SU-DHL-6 (cell line): ENCODE measurements around the gene SUMO1.

Experiments used
- CTCF ChIP-seq: fragments of 200-600 bp; sonication (generic); IDR thresholded peaks from one replicate; pipeline ENCODE4 v1.5.1; 2017; ENCODE audit warnings: antibody characterized with exemption, mild to moderate bottlenecking, low read length, moderate library complexity; ENCODE audit not compliant: insufficient read depth, poor library complexity, severe bottlenecking
- EZH2phosphoT487 ChIP-seq: fragments of 200-600 bp; sonication (generic), shearing (Covaris generic); conservative IDR thresholded peaks from 2 replicates; pipeline ENCODE4 v1.6.1; 2018; ENCODE audit warnings: mild to moderate bottlenecking, antibody characterized with exemption, low read length, moderate library complexity, mixed read lengths

GRCh38 chr2:202164411-202164810, 74.0 kb downstream of the SUMO1 start:
- TF ChIP-seq CTCF (no peak), EZH2phosphoT487 (no peak)
